HG03025 (cell line): ENCODE results near the gene GASK1A.
"Not testable (repeated sequence)": the region's sequence is repeated elsewhere in the genome, so short reads cannot be mapped to it uniquely, and the experiment has no call there.

Source experiments
- ATAC-seq: cut with Tn5 transposase; IDR thresholded peaks from one replicate; pipeline ENCODE4 v1.9.1; 2021; ENCODE audit warnings: mild to moderate bottlenecking, moderate library complexity; ENCODE audit not compliant: unreplicated experiment, low FRiP score

GASK1A gene

GRCh38 chr3:43030162-43030935, 51.2 kb downstream of the GASK1A start:
- ATAC-seq = no peak

DNA sequence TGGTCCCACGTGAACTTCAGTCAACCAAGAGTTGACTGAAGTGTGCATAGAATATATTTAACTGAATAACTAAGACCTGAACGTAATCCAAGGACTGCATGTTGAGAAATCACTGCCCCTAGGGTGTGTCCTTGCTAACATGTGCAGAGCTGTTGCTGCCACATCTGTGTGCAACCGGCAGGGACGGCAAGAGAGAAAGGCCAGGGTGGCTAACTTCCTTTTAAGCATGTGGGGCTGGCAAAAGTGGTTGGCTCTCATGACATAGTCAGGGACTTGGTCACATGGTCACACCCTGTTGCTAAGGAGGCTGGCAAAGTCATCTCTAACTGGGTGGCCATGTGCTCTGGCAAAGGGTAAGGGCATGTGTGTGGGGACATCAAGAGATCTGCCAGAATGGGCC, 52.4 kb downstream of the GASK1A start:
- no peak for ATAC-seq

DNA sequence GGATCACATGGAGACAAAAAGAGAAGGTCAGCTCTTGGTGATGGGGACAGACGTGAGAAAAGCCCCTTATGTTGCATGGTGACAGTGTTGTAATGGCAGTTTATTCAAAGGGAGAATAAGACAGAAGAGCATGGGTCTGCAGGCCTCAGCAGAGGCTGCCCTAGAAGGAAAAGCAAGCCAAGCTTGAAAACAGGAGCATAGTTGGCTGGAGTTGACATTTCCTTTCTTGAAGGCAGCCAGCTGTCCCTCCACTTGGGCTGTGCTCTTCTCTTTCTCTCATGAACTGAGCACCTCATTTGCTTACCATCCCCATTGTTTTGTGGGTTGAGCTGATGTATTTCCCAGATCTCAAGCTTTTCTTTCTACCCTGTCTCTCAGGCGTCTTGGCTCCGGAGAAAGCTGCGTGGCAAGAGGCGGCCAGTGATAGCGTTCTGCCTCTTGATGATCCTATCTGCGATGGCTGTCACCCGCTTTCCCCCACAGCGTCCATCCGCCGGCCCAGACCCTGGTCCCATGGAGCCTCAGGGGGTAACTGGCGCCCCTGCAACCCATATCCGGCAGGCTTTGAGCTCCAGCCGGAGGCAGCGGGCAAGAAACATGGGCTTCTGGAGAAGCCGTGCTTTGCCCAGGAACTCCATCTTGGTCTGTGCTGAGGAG, 52.9 kb downstream of the GASK1A start:
- no peak for ATAC-seq

GRCh38 chr3:43032646-43033628, 53.8 kb downstream of the GASK1A start:
- no peak for ATAC-seq

DNA sequence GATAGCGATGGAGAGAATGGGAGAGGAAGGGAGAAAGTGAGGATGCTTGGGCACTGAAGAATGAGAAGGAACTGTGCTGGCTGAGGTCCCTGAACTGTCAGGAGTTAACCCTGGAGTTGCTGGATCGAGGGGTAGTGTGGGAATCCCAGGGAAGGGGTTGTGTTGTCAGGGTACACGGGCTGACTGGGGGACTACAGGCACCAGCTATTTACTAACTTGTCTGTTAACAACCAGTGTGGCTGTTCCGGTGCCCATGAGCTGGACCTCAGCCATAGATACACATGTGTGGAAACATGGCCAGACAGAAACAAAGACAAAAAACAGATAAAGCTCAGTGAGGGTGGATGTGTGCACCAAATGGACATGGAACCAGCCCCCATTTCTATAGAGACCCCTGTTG, 55.1 kb downstream of the GASK1A start:
- ATAC-seq = no peak

- no peak for ATAC-seq
Observed at GRCh38 chr3:43034911-43035310, 55.8 kb downstream of the GASK1A start.

GRCh38 chr3:43035801-43036365, 56.8 kb downstream of the GASK1A start:
- ATAC-seq = no peak

DNA sequence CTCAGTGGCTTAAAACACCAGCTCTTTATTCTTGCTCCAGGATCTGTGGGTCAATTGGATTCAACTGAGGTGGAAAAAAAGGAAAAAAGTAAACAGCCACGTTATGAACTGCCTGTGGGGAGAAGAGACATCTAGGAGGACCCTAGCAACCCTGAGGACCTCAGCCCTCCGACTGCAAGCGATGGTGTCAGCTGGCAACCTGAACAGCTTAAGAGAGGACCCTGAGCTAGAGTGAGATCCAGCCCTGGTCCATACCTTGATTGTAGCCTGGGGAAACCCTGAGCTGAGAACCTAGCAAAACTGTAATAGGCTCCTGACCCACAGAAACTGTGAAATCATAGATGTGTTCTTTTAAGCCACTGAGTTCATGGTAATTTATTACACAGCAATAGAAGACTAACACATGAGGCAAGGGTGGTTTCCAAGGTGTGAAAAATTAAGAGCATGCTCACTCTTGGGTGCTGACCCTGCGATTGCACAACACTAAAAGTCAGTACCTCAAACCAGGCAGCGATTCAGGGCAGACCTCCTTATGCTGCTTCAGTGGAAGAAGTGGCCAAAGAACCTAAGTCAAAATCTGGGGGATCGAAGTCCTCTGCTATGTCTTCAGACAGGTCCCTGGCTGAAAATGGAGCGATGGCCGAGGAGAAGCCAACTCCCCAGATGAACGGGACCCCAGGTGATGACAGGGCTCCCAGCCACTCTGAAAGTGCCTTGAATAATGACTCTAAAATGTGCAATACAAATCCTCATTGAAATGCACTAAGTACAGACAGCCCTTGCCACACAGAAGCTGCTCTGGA, 57.7 kb downstream of the GASK1A start:
- ATAC-seq = no peak

DNA sequence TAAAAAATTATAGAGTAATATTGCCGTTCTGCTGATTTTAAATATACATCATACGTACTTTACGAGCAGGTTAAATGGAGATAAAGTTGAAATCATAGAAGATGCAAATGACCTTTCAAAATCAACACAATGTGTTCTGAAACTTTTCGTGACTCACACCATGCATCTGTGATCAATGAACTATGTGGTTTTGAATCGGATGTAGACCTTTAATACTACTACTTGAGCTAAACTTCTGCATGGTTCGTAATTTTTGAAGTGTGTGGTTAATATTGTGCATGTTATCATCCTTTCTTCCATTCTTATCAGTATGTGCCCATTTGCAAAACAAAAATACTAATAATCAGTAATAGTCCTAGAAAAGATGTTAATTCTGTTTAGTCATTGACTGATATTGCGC, 58.9 kb downstream of the GASK1A start:
- ATAC-seq = no peak

GRCh38 chr3:43041517-43041916, 62.4 kb downstream of the GASK1A start:
- ATAC-seq = no peak

DNA sequence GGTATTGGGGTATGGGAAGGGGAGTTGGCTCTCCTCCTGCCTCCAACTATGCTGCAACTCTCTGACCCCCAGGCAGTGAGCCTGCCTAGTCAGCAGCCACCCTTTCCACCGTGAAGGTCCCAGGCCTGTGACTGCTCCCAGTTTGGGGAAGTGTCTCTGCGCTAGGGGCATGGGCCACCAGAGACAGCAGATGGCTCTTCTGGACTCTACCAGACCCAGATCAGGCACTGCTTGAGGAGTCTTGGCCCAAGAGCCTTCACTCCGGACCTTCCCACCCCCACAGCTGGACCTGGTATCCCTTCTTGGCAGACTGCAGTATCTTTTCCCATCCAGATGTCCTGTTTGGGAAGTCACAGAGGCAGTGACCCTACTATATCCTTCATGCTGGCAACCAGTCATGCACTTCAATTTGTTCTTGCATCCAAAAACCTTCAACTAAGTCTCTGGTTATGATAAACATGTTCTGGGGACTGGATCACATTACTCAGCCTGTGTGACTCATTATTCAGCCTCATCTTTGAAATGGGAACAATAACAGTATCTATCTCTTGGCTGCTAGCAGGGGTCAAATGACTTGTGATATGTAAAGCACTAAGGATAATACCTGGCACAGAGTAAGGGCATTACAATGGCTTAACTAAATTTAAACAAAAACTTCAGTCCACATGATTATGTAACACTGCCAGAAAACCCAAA, 64.1 kb downstream of the GASK1A start:
- ATAC-seq = no peak

DNA sequence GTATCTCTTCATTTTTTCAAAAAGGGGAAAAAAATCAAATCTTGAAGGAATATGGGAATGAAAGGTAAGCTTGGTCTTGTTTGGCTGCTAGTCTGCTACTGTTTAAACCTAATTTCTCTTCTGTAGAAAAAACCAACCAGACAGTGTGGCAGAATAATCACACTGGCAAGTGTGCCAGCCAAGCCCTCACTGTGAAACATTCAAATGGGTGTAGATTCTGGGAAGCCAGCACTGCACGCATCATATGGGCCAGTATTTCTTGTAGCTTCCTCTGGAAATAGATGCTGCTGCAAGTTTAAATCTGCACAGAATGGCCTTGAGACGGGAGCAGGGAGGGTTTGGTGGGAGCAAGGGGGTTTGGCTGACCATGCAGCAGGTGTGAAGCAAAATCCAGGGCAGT, 64.7 kb downstream of the GASK1A start:
- ATAC-seq = no peak

GRCh38 chr3:43045079-43045478, 66.0 kb downstream of the GASK1A start:
- ATAC-seq = not testable (repeated sequence)

DNA sequence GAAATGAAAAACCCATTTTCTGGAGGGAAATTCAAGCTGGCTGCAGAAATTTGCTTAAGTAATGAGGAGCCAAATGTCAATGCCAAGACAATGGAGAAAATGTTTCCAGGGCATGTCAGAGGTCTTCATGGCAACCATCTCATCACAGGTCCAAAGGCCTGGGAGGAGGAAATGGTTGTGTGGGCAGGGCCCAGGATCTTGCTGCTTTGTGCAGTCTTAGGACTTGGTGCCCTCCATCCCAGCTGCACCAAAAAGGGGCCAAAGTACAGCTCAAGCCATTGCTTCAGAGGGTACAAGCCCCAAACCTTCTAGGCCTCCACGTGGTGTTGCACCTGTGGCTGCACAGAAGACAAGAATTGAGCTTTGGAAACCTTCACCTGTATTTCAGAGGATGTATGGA, 67.5 kb downstream of the GASK1A start:
- no peak for ATAC-seq

GRCh38 chr3:43048470-43048869, 69.4 kb downstream of the GASK1A start:
- ATAC-seq = no peak

GRCh38 chr3:43053291-43053690, 74.2 kb downstream of the GASK1A start:
- ATAC-seq = no peak

DNA sequence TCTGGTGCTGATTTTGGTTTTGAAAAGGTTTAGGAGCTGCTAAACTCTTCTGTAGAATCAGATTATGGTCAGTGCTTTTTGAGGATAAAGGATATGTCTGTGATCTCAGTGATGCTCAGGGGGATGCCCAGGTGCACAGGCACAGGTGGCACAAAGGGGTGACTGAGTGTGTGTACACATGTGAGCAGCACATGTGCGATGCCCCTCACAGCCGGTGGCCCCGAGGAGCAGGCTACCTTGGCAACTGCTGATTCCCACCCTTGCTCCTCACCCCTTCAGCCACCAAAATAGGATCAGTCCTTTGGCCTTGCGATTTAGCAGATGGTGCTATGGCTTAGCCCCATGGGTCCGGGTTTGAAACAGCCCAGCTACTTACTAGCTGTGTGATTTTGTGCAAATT, 75.6 kb downstream of the GASK1A start:
- ATAC-seq = no peak

GRCh38 chr3:43055393-43055792, 76.3 kb downstream of the GASK1A start:
- ATAC-seq = no peak
